CD4-positive, CD25-positive, alpha-beta regulatory T cell (primary cell): ENCODE data around the gene RBCK1. TPM values are rescaled to one million over a fixed set of nuclear protein-coding genes. Genes with fewer than 3 reads are reported as not detected.

Experiments used
- ATAC-seq, 2 donors: fragments of 150-1000 bp; cut with Tn5 transposase; one replicate each; pipeline ENCODE4 v1.10.0; 2021; ENCODE audit warnings: low read depth in 2 of 2, moderate number of reproducible peaks in 2 of 2, moderate library complexity in 1 of 2
- DNase-seq, 3 donors: peaks; one replicate each; pipeline versions ENCODE4 v3.0.0 to v3.0.0-alpha.2; 2012 to 2022; ENCODE audit warnings: mixed read lengths in 1 of 3
- H3K27ac ChIP-seq: one replicate; pipeline ENCODE4 v1.7.0; 2013; ENCODE audit warnings: mild to moderate bottlenecking, low read length; ENCODE audit not compliant: insufficient read depth, poor library complexity, severe bottlenecking
- H3K27me3 ChIP-seq: one replicate; pipeline ENCODE4 v1.7.0; 2013; ENCODE audit warnings: low read length; ENCODE audit not compliant: control insufficient read depth, insufficient read depth
- H3K36me3 ChIP-seq: one replicate; pipeline ENCODE4 v1.7.0; 2013; ENCODE audit warnings: mild to moderate bottlenecking, low read length, moderate library complexity; ENCODE audit not compliant: control insufficient read depth, insufficient read depth
- H3K4me1 ChIP-seq: 2 replicates; pipeline ENCODE4 v1.7.0; 2013; ENCODE audit warnings: mild to moderate bottlenecking, low read length; ENCODE audit not compliant: insufficient read depth, control insufficient read depth, poor library complexity, severe bottlenecking
- H3K4me3 ChIP-seq: one replicate; pipeline ENCODE4 v1.7.0; 2013; ENCODE audit warnings: low read depth, mild to moderate bottlenecking, low read length, moderate library complexity
- H3K9me3 ChIP-seq, 2 experiments: 1 replicate in 1 of 2; 2 replicates in 1 of 2; pipeline ENCODE4 v1.7.0; 2013; ENCODE audit warnings: low read length in 2 of 2, mild to moderate bottlenecking in 1 of 2, moderate library complexity in 1 of 2; ENCODE audit not compliant: control insufficient read depth in 2 of 2
- H3K27ac Mint-ChIP-seq, 3 donors: one replicate each; pipeline ENCODE4 v1.8.0; 2020 to 2022; ENCODE audit warnings: mild to moderate bottlenecking in 3 of 3, mixed read lengths in 3 of 3, moderate library complexity in 2 of 3
- H3K27me3 Mint-ChIP-seq: one replicate; pipeline ENCODE4 v1.8.0; 2022; ENCODE audit warnings: mild to moderate bottlenecking, mixed read lengths
- H3K36me3 Mint-ChIP-seq: one replicate; pipeline ENCODE4 v1.8.0; 2020; ENCODE audit warnings: mixed read lengths
- H3K4me1 Mint-ChIP-seq, 4 donors: one replicate each; pipeline ENCODE4 v1.8.0; 2020 to 2022; ENCODE audit warnings: mixed read lengths in 4 of 4, mild to moderate bottlenecking in 1 of 4
- H3K4me3 Mint-ChIP-seq, 4 donors: one replicate each; pipeline ENCODE4 v1.8.0; 2020 to 2022; ENCODE audit warnings: mild to moderate bottlenecking in 4 of 4, mixed read lengths in 4 of 4, moderate library complexity in 3 of 4
- H3K9me3 Mint-ChIP-seq, 7 donors: one replicate each; pipeline ENCODE4 v1.8.0; 2020 to 2022; ENCODE audit warnings: mixed read lengths in 7 of 7, mild to moderate bottlenecking in 3 of 7, moderate library complexity in 2 of 7
- polyA plus RNA-seq, 4 donors: library from polyadenylated mRNA; unstranded; fragments of 300-500 nt; fragmentation: Illumina TruSeq; gene quantifications; one replicate each; pipeline ENCODE4 v1.2.3, GENCODE V29; 2021
- total RNA-seq: library from RNA; stranded (reverse); gene quantifications from one replicate; pipeline ENCODE4 v1.2.3, GENCODE V29; 2022

Gene RBCK1
- total and polyA plus RNA-seq, 5 donors from 2014 or later: 87.5 to 115 (median 93.5) TPM

GRCh38 chr20:403582-403957 lies 4.5 kb upstream of the RBCK1 start:
- no peak overlapping the region for H3K27ac Mint-ChIP-seq
- peaks cover under 1% of the 10 kb centered on the region for H3K36me3 Mint-ChIP-seq
- peaks cover 5 to 27% (median 20%) of the 10 kb centered on the region in 4 donors for H3K4me1 Mint-ChIP-seq
- H3K4me3 ChIP-seq: no peak overlapping the region
- no peaks in the 10 kb centered on the region for H3K9me3 Mint-ChIP-seq
- H3K4me3 Mint-ChIP-seq: peak overlapping the region in 2 of 4 donors; percentile 17 to 61
- peaks cover 20% of the 10 kb centered on the region for H3K4me1 ChIP-seq
- H3K27ac ChIP-seq: no peak overlapping the region
- no peak for ATAC-seq
- H3K36me3 ChIP-seq: no peaks in the 10 kb centered on the region
- H3K27me3 ChIP-seq: no peaks in the 10 kb centered on the region
- H3K27me3 Mint-ChIP-seq: peaks cover 5% of the 10 kb centered on the region
- no peak for DNase-seq
- H3K9me3 ChIP-seq: no peaks in the 10 kb centered on the region

- peaks cover 5 to 31% (median 24%) of the 10 kb centered on the region in 4 donors for H3K4me1 Mint-ChIP-seq
- Histone ChIP-seq H3K4me1 (peaks cover 25% of the 10 kb centered on the region), H3K9me3 (no peaks in the 10 kb centered on the region), H3K27ac (no peak overlapping the region), H3K27me3 (no peaks in the 10 kb centered on the region), H3K4me3 (no peak overlapping the region), H3K36me3 (no peaks in the 10 kb centered on the region)
- ATAC-seq: no peak
- H3K27ac Mint-ChIP-seq: peak overlapping the region in 1 of 3 donors; percentile 60
- H3K9me3 Mint-ChIP-seq: peaks cover 0 to 2% (median 0%) of the 10 kb centered on the region in 7 donors
- DNase-seq: no peak
- H3K36me3 Mint-ChIP-seq: no peaks in the 10 kb centered on the region
- H3K27me3 Mint-ChIP-seq: peaks cover 5% of the 10 kb centered on the region
- peak overlapping the region in 2 of 4 donors; percentile 61 to 80 for H3K4me3 Mint-ChIP-seq
Observed at GRCh38 chr20:404088-404487, 4.0 kb upstream of the RBCK1 start.

GRCh38 chr20:406200-407132 lies 1.6 kb upstream of the RBCK1 start:
- peaks cover 5 to 53% (median 45%) of the 10 kb centered on the region in 4 donors for H3K4me1 Mint-ChIP-seq
- no peak overlapping the region for H3K27ac ChIP-seq
- DNase-seq (no peak), ATAC-seq (no peak)
- H3K27me3 Mint-ChIP-seq: peaks cover 5% of the 10 kb centered on the region
- peak overlapping the region; percentile 83 to 96 (median 90) for H3K27ac Mint-ChIP-seq
- H3K36me3 ChIP-seq: peaks cover 8% of the 10 kb centered on the region
- H3K9me3 ChIP-seq: no peaks in the 10 kb centered on the region
- H3K4me3 Mint-ChIP-seq: peak overlapping the region; percentile 90 to 98 (median 96)
- peaks cover 13% of the 10 kb centered on the region for H3K36me3 Mint-ChIP-seq
- H3K9me3 Mint-ChIP-seq: peaks cover 0 to 2% (median 0%) of the 10 kb centered on the region in 7 donors
- peaks cover 39% of the 10 kb centered on the region for H3K4me1 ChIP-seq
- H3K4me3 ChIP-seq: no peak overlapping the region
- no peaks in the 10 kb centered on the region for H3K27me3 ChIP-seq

GRCh38 chr20:407133-407952 lies 756 bp upstream of the RBCK1 start:
- Mint-ChIP-seq H3K9me3 (peaks cover 0 to 2% (median 0%) of the 10 kb centered on the region in 7 donors), H3K4me1 (peaks cover 5 to 52% (median 47%) of the 10 kb centered on the region in 4 donors), H3K36me3 (peaks cover 20% of the 10 kb centered on the region), H3K27me3 (peaks cover 5% of the 10 kb centered on the region), H3K27ac (peak overlapping the region; percentile 83 to 96 (median 90)), H3K4me3 (peak overlapping the region; percentile 90 to 98 (median 96))
- peak overlapping the region; percentile 78 for H3K4me3 ChIP-seq
- peaks cover 16% of the 10 kb centered on the region for H3K36me3 ChIP-seq
- H3K4me1 ChIP-seq: peaks cover 31% of the 10 kb centered on the region
- no peaks in the 10 kb centered on the region for H3K9me3 ChIP-seq
- peak overlapping the region; percentile 83 for H3K27ac ChIP-seq
- peak; percentile 69 to 71 for ATAC-seq
- peak; percentile 8 to 78 (median 68) for DNase-seq
- H3K27me3 ChIP-seq: no peaks in the 10 kb centered on the region

GRCh38 chr20:408843-409696 lies 971 bp downstream of the RBCK1 start:
- peak overlapping the region; percentile 91 to 95 (median 93) for H3K4me3 Mint-ChIP-seq
- H3K27me3 Mint-ChIP-seq: peaks cover 5% of the 10 kb centered on the region
- H3K27ac Mint-ChIP-seq: peak overlapping the region; percentile 91 to 96 (median 95)
- no peaks in the 10 kb centered on the region for H3K27me3 ChIP-seq
- H3K9me3 Mint-ChIP-seq: peaks cover 0 to 2% (median 0%) of the 10 kb centered on the region in 7 donors
- no peaks in the 10 kb centered on the region for H3K9me3 ChIP-seq
- peak overlapping the region; percentile 83 for H3K27ac ChIP-seq
- peaks cover 31% of the 10 kb centered on the region for H3K4me1 ChIP-seq
- H3K4me1 Mint-ChIP-seq: peaks cover 20 to 60% (median 56%) of the 10 kb centered on the region in 4 donors
- DNase-seq (peak in 2 of 3 donors; percentile 10 to 58), ATAC-seq (peak in 1 of 2 donors; percentile 3)
- H3K4me3 ChIP-seq: peak overlapping the region; percentile 81
- peaks cover 20% of the 10 kb centered on the region for H3K36me3 ChIP-seq
- H3K36me3 Mint-ChIP-seq: peaks cover 28% of the 10 kb centered on the region

GRCh38 chr20:409697-410559 lies 1.8 kb downstream of the RBCK1 start:
- Mint-ChIP-seq H3K4me3 (peak overlapping the region; percentile 91 to 95 (median 93)), H3K36me3 (peaks cover 28% of the 10 kb centered on the region), H3K27ac (peak overlapping the region; percentile 91 to 95 (median 95)), H3K27me3 (peaks cover 5% of the 10 kb centered on the region), H3K9me3 (peaks cover 0 to 2% (median 0%) of the 10 kb centered on the region in 7 donors), H3K4me1 (peaks cover 20 to 63% (median 59%) of the 10 kb centered on the region in 4 donors)
- peak in 1 of 3 donors; percentile 57 for DNase-seq
- no peak for ATAC-seq
- Histone ChIP-seq H3K27me3 (no peaks in the 10 kb centered on the region), H3K4me1 (peaks cover 31% of the 10 kb centered on the region), H3K4me3 (peak overlapping the region; percentile 81), H3K27ac (peak overlapping the region; percentile 83), H3K9me3 (no peaks in the 10 kb centered on the region), H3K36me3 (peaks cover 20% of the 10 kb centered on the region)
